Osteocyte (in vitro differentiated cells): ENCODE results near the gene PKHD1. TPM values are rescaled to one million over a fixed set of nuclear protein-coding genes. Genes with fewer than 3 reads are reported as not detected.

Experiments
- DNase-seq: peaks from one replicate; pipeline ENCODE4 v3.0.0; 2021; ENCODE audit warnings: mixed read lengths; ENCODE audit not compliant: unreplicated experiment; ENCODE audit errors: extremely low spot score
- H3K27ac Mint-ChIP-seq: one replicate; pipeline ENCODE4 v1.8.0; 2021; ENCODE audit warnings: mild to moderate bottlenecking, mixed read lengths; ENCODE audit not compliant: unreplicated experiment
- H3K27me3 Mint-ChIP-seq: one replicate; pipeline ENCODE4 v1.8.0; 2021; ENCODE audit warnings: mixed read lengths; ENCODE audit not compliant: unreplicated experiment
- H3K36me3 Mint-ChIP-seq: one replicate; pipeline ENCODE4 v1.8.0; 2021; ENCODE audit warnings: mixed read lengths; ENCODE audit not compliant: unreplicated experiment
- H3K4me1 Mint-ChIP-seq: one replicate; pipeline ENCODE4 v1.8.0; 2021; ENCODE audit warnings: mixed read lengths; ENCODE audit not compliant: unreplicated experiment
- H3K4me3 Mint-ChIP-seq: one replicate; pipeline ENCODE4 v1.8.0; 2021; ENCODE audit warnings: mild to moderate bottlenecking, moderate library complexity, mixed read lengths; ENCODE audit not compliant: unreplicated experiment
- H3K9me3 Mint-ChIP-seq: one replicate; pipeline ENCODE4 v1.8.0; 2021; ENCODE audit warnings: mixed read lengths; ENCODE audit not compliant: unreplicated experiment
- total RNA-seq: library from RNA; stranded (reverse); gene quantifications from 2 replicates; pipeline ENCODE4 v1.2.1, GENCODE V29; 2021
- TF ChIP-seq, protein P1 (sequence below): fragments of 200-600 bp; sonication (generic); IDR thresholded peaks from 2 replicates; pipeline ENCODE4 v1.5.0; 2021; ENCODE audit warnings: antibody characterized with exemption, mild to moderate bottlenecking, moderate library complexity

PKHD1 gene
- total RNA-seq, 1 donor from 2014 or later: not detected

DNA sequence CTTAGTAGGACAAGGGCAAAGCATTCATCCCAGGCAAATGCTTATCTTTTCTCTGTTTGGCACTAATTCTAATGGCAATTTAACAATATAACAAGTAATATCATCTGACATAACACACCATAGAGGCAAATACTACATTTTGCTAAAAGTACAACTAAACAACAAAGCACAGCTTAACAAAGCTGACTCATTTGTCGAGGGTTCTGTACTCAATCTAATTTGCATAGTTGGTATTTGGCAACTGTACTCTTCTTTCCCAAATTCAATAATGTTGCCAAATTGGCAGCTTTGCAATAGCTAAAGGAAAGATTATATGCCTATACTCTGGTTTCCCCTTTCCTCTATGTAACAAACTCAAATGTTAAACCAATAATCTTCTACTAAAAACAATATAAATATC lies 461.0 kb downstream of the PKHD1 start:
- Mint-ChIP-seq H3K4me1 (no peaks in the 10 kb centered on the region), H3K27me3 (no peaks in the 10 kb centered on the region), H3K27ac (no peak overlapping the region), H3K36me3 (no peaks in the 10 kb centered on the region), H3K4me3 (no peak overlapping the region), H3K9me3 (peaks cover 9% of the 10 kb centered on the region)
- DNase-seq: no peak
- TF ChIP-seq, protein P1, sequence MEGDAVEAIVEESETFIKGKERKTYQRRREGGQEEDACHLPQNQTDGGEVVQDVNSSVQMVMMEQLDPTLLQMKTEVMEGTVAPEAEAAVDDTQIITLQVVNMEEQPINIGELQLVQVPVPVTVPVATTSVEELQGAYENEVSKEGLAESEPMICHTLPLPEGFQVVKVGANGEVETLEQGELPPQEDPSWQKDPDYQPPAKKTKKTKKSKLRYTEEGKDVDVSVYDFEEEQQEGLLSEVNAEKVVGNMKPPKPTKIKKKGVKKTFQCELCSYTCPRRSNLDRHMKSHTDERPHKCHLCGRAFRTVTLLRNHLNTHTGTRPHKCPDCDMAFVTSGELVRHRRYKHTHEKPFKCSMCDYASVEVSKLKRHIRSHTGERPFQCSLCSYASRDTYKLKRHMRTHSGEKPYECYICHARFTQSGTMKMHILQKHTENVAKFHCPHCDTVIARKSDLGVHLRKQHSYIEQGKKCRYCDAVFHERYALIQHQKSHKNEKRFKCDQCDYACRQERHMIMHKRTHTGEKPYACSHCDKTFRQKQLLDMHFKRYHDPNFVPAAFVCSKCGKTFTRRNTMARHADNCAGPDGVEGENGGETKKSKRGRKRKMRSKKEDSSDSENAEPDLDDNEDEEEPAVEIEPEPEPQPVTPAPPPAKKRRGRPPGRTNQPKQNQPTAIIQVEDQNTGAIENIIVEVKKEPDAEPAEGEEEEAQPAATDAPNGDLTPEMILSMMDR: no peak

DNA sequence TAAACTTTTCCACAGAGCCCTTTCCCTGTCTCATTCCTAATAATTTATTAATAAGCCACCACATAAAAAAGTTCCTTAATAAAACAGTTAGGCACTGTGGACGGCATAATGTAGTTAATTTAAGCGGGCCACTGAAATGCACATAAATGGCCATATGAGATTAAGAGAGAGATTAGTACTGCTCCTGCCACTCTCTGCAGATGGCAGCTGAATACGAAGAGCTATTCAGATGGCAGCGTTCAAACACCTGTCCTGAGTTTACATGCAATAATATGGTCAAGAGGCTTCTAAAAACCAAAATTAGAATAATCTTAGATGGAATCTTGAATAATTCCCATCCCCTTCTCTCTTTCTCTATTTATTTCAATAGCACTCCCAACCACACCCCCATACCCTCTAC lies 461.8 kb downstream of the PKHD1 start:
- Mint-ChIP-seq H3K27me3 (no peaks in the 10 kb centered on the region), H3K27ac (no peak overlapping the region), H3K36me3 (no peaks in the 10 kb centered on the region), H3K4me3 (no peak overlapping the region), H3K4me1 (no peaks in the 10 kb centered on the region), H3K9me3 (peaks cover 9% of the 10 kb centered on the region)
- DNase-seq: no peak
- TF ChIP-seq, protein P1: no peak

DNA sequence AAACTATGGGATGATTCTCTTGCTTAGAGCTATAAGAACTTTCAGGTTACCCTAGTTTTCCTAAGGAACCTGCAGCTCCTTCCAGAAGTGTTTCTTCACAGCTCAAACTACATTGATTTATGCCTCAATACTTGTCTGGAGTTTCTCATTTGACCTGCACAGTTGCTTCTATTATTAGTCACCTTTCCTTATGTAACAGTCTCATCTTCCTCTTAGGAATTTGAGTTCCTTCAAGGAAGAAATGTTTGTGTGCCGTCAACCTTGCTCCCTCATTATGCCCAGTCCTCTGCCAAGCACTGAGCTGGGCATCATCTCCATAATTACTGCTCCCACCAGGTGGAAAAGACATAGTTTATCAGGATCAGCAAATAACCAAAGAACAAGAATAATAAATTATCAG lies 466.4 kb downstream of the PKHD1 start:
- DNase-seq: no peak
- TF ChIP-seq, protein P1: no peak
- Mint-ChIP-seq H3K9me3 (no peaks in the 10 kb centered on the region), H3K4me3 (no peak overlapping the region), H3K36me3 (no peaks in the 10 kb centered on the region), H3K4me1 (peaks cover 17% of the 10 kb centered on the region), H3K27me3 (no peaks in the 10 kb centered on the region), H3K27ac (no peak overlapping the region)

- Mint-ChIP-seq H3K9me3 (no peaks in the 10 kb centered on the region), H3K36me3 (no peaks in the 10 kb centered on the region), H3K27me3 (no peaks in the 10 kb centered on the region), H3K27ac (no peak overlapping the region), H3K4me1 (peaks cover 30% of the 10 kb centered on the region), H3K4me3 (no peak overlapping the region)
- no peak for DNase-seq
- TF ChIP-seq, protein P1: no peak
Observed at GRCh38 chr6:51619042-51619799, 468.2 kb downstream of the PKHD1 start.

DNA sequence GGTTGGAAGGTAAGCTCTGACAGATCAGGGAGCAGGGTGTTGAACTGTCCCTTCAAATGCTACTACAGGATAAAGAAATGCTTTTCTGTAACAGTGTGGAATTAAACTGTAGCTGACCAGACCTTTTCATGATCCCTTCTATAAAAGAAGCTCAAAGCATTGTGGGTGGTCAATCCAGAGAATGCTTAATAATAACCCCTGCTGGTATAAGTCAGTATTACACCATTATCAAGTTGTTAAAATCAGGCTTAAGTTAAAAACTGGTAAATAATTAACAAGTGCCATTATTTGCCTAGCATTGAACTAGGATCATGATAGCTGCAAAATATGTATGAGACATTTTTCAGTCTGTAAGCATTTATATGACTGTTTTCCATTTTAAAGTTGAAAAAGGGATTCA lies 468.9 kb downstream of the PKHD1 start:
- Mint-ChIP-seq H3K36me3 (no peaks in the 10 kb centered on the region), H3K27ac (no peak overlapping the region)

More for the DNA sequence above, 468.9 kb downstream of the PKHD1 start:
- Mint-ChIP-seq H3K9me3 (no peaks in the 10 kb centered on the region), H3K4me3 (no peak overlapping the region), H3K27me3 (no peaks in the 10 kb centered on the region), H3K4me1 (peaks cover 34% of the 10 kb centered on the region)
- DNase-seq: no peak
- TF ChIP-seq, protein P1: peak; percentile 38
